ENCODE measurements around the gene PIGM.

The PIGM gene

GRCh38 chr1:160031365-160032164 is at the start of gene PIGM:
TSS of gene PIGM (minus strand) at chr1:160031990. CDS start at chr1:160031739, 251 bp downstream.
- peak; percentile 99 for DNase-seq

- DNase-seq: no peak
These were observed 49.6 kb upstream of the PIGM start, which contains the start of gene KCNJ9 for GRCh38 chr1:160081261-160081936. TSS of gene KCNJ9 (plus strand) at chr1:160081538. CDS start at chr1:160084031, 2,493 bp downstream.

GRCh38 chr1:160080381-160081100 is 48.8 kb upstream of the PIGM start:
- DNase-seq: no peak

- no peak for DNase-seq
These were observed 47.7 kb upstream of the PIGM start for GRCh38 chr1:160079448-160079847.

- peak; percentile 73 for DNase-seq
These were observed 46.9 kb upstream of the PIGM start for GRCh38 chr1:160078512-160079195.

- DNase-seq: no peak
These were observed 45.7 kb upstream of the PIGM start for GRCh38 chr1:160077486-160077885.

GRCh38 chr1:160076295-160076694 is 44.5 kb upstream of the PIGM start:
- no peak for DNase-seq

GRCh38 chr1:160075836-160076235 is 44.0 kb upstream of the PIGM start:
- DNase-seq: no peak

GRCh38 chr1:160074865-160075264 is 43.1 kb upstream of the PIGM start:
- no peak for DNase-seq

- no peak for DNase-seq
These were observed 39.5 kb upstream of the PIGM start for GRCh38 chr1:160071289-160071688.

GRCh38 chr1:160070243-160071163 is 38.7 kb upstream of the PIGM start:
- peak; percentile 77 for DNase-seq

GRCh38 chr1:160069460-160070231 is 37.9 kb upstream of the PIGM start, which contains the start of gene KCNJ10:
TSS of gene KCNJ10 (minus strand) at chr1:160070160. CDS start at chr1:160042532, 27,628 bp downstream.
- no peak for DNase-seq

GRCh38 chr1:160068225-160068624 is 36.4 kb upstream of the PIGM start:
- DNase-seq: no peak

- DNase-seq: no peak
These were observed 35.3 kb upstream of the PIGM start for GRCh38 chr1:160066829-160067745.

GRCh38 chr1:160064746-160065145 is 33.0 kb upstream of the PIGM start:
- no peak for DNase-seq

GRCh38 chr1:160064164-160064563 is 32.4 kb upstream of the PIGM start:
- no peak for DNase-seq

- no peak for DNase-seq
These were observed 31.4 kb upstream of the PIGM start for GRCh38 chr1:160063176-160063575.

GRCh38 chr1:160062230-160062532 is 30.4 kb upstream of the PIGM start:
- no peak for DNase-seq

- DNase-seq: no peak
These were observed 29.8 kb upstream of the PIGM start for GRCh38 chr1:160061369-160062229.

All from stimulated activated CD4-positive, alpha-beta T cell treated with anti-CD3 and anti-CD28 coated beads, Interleukin-15, amount 100 ng/mL, for 24 hours (primary cell).